Thyroid gland (tissue), 4 donors: ENCODE data around the gene THAP4. TPM values are rescaled to one million over a fixed set of nuclear protein-coding genes. Genes with fewer than 3 reads are reported as not detected.

Experiments used
- DNase-seq, 2 donors: peaks; one replicate each; pipeline ENCODE4 v3.0.0-alpha.2; 2019
- H3K27ac ChIP-seq, 3 donors: fragments of 200-600 bp; sonication (generic); 1 replicate in 2 of 3; 2 replicates in 1 of 3; pipeline ENCODE4 v1.5.1; 2016 to 2019; ENCODE audit warnings: mild to moderate bottlenecking in 1 of 3, moderate library complexity in 1 of 3
- H3K27me3 ChIP-seq: fragments of 200-600 bp; sonication (generic); one replicate; pipeline ENCODE4 v1.5.1; 2019
- H3K36me3 ChIP-seq, 2 donors: fragments of 200-600 bp; sonication (generic); one replicate each; pipeline ENCODE4 v1.5.1; 2016 to 2019
- H3K4me1 ChIP-seq, 2 donors: fragments of 200-600 bp; sonication (generic); one replicate each; pipeline ENCODE4 v1.5.1; 2017 to 2019
- H3K4me3 ChIP-seq, 3 donors: fragments of 200-600 bp; sonication (generic); replicated peaks in 1 of 3; 1 replicate in 2 of 3; 2 replicates in 1 of 3; pipeline ENCODE4 v1.5.1; 2016; ENCODE audit warnings: mild to moderate bottlenecking in 1 of 3
- H3K9me3 ChIP-seq: fragments of 200-600 bp; sonication (generic); one replicate; pipeline ENCODE4 v1.5.1; 2017
- POLR2A ChIP-seq, 2 donors: fragments of 450-650 bp; IDR thresholded peaks; one replicate each; pipeline ENCODE4 v1.6.1; 2017; ENCODE audit warnings: antibody characterized with exemption in 2 of 2, mild to moderate bottlenecking in 2 of 2, moderate library complexity in 1 of 2
- WGBS, 2 donors: methylation state at CpG; one replicate each; pipeline ENCODE4 v1.1.5; 2017; 5-methylcytosine and 5-hydroxymethylcytosine counted together
- intact Hi-C: fragments of 100-400 bp; cut with DNase I; formaldehyde crosslinking; loops from one replicate; pipeline ENCODE4 v1.15.1; 2023
- total RNA-seq, 4 donors: library from RNA; depleted of rRNA; stranded (reverse); fragments of >200 nt; gene quantifications; one replicate each; pipeline ENCODE4 v1.2.3, GENCODE V29; 2016
- TF ChIP-seq, protein P1 (sequence below), 6 experiments: fragments of 200-600 bp in 3 of 6; fragments of 450-650 bp in 3 of 6; sonication (generic) in 3 of 6; IDR thresholded peaks; one replicate each; pipeline ENCODE4 v1.5.1; 2016 to 2019; ENCODE audit warnings: antibody characterized with exemption in 6 of 6, mild to moderate bottlenecking in 2 of 6, inconsistent platforms in 1 of 6, moderate library complexity in 1 of 6

The THAP4 gene
- total RNA-seq, 4 donors from 2014 or later: 42.9 to 53.6 (median 46.2) TPM

DNA sequence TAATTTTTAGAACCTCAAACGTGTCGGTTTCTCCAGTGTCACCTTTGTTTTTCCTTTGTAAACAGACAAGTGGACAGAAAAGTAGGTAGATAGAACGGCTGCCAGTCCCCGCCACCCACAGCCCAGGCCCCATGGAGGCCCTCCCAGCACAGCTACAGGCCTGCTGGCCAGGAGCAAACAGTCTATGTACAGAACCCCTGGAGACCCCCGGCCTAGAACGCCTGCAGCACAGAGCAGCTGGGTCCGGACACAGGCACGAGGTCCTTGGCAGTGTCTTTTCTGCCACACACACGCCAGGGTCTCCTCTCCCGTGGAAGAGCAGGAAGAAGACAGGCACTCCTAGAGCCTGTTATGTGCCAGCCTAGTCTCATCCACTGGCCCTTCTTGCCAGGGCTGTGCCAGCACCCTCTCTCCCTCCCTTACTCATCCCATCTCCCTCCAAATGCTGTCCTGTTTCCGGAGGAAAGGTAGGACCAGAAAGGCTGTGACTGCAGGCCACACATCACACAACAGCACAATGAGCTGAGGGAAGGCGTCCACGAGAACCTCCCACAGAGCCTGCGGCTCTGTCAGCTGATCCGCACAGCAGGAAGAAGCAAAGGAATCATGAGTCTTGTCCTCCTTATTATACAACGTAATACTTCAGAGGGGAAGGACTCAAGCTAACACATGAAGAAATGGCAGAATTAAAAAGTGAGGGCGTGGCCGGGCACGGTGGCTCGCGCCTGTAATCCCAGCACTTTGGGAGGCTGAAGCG, 42.0 kb upstream of the THAP4 start:
- no peaks in the 10 kb centered on the region for H3K9me3 ChIP-seq
- H3K4me1 ChIP-seq: no peaks in the 10 kb centered on the region
- no peak overlapping the region for H3K27ac ChIP-seq
- TF ChIP-seq, protein P1, sequence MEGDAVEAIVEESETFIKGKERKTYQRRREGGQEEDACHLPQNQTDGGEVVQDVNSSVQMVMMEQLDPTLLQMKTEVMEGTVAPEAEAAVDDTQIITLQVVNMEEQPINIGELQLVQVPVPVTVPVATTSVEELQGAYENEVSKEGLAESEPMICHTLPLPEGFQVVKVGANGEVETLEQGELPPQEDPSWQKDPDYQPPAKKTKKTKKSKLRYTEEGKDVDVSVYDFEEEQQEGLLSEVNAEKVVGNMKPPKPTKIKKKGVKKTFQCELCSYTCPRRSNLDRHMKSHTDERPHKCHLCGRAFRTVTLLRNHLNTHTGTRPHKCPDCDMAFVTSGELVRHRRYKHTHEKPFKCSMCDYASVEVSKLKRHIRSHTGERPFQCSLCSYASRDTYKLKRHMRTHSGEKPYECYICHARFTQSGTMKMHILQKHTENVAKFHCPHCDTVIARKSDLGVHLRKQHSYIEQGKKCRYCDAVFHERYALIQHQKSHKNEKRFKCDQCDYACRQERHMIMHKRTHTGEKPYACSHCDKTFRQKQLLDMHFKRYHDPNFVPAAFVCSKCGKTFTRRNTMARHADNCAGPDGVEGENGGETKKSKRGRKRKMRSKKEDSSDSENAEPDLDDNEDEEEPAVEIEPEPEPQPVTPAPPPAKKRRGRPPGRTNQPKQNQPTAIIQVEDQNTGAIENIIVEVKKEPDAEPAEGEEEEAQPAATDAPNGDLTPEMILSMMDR (IDR thresholded peaks at IDR 0.05): no peak
- H3K36me3 ChIP-seq: peaks cover 0 to 11% of the 10 kb centered on the region in 2 donors
- intact Hi-C loops: no loop called here
- DNase-seq: no peak
- no peak overlapping the region for H3K4me3 ChIP-seq
- no peaks in the 10 kb centered on the region for H3K27me3 ChIP-seq
- 94% methylated on average over 22 of the region's 22 CpGs for WGBS, 2 donors

DNA sequence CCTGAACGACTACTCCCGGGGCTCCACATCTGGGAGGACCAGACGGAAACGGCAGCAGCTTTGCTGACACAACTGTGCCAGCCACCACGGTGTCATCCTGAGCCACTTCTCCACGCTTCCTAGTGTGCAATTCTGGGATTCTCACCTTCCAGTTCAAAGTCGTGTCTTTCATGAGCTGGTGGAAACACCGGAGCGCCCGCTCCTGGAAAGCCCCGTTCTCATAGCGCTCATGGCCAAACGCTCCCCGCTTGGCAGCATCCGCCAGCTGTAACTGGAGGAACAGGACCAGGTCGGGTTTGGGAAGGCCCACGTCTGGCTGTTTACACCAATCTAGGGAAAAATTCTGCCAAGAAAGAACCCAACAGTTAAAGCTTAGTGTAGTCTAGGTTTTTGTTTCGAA, 41.3 kb upstream of the THAP4 start:
- Histone ChIP-seq H3K9me3 (no peaks in the 10 kb centered on the region), H3K4me3 (no peak overlapping the region), H3K27ac (no peak overlapping the region), H3K27me3 (no peaks in the 10 kb centered on the region), H3K36me3 (peaks cover 0 to 11% of the 10 kb centered on the region in 2 donors), H3K4me1 (no peaks in the 10 kb centered on the region)
- TF ChIP-seq, protein P1 (IDR thresholded peaks at IDR 0.05): no peak
- no peak for TF ChIP-seq POLR2A (IDR thresholded peaks at IDR 0.05)
- no peak for DNase-seq
- intact Hi-C loops: no loop called here
- WGBS, 2 donors: 93 to 94% methylated on average over 18 of the region's 18 CpGs

DNA sequence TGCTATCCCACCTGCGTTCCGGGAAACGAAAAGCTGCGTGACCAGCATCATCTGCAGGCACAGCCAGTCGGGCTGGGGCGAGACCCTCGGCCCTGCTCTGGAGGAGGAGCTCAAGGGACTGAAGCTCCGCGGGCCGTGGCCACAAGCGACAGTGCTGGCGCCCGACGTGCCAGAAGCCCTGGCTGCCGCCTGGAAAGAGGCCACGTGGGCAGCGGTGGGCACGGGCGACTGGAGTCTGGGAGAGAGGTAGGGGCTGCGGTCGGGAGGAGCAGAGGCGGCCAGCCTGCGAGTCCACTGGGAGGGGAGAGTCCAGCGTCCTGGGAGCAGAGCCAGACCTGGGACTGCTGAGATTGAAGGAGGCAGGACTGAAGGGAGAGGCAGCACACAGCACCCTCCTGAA, 40.4 kb upstream of the THAP4 start:
- WGBS, 2 donors: 94 to 96% methylated on average over 24 of the region's 24 CpGs
- intact Hi-C loops: no loop called here
- H3K27me3 ChIP-seq: no peaks in the 10 kb centered on the region
- no peaks in the 10 kb centered on the region for H3K9me3 ChIP-seq
- no peak for DNase-seq
- no peaks in the 10 kb centered on the region for H3K4me1 ChIP-seq
- no peak for TF ChIP-seq POLR2A (IDR thresholded peaks at IDR 0.05)
- TF ChIP-seq, protein P1 (IDR thresholded peaks at IDR 0.05): no peak
- no peak overlapping the region for H3K4me3 ChIP-seq
- H3K36me3 ChIP-seq: peaks cover 2 to 16% of the 10 kb centered on the region in 2 donors
- no peak overlapping the region for H3K27ac ChIP-seq

DNA sequence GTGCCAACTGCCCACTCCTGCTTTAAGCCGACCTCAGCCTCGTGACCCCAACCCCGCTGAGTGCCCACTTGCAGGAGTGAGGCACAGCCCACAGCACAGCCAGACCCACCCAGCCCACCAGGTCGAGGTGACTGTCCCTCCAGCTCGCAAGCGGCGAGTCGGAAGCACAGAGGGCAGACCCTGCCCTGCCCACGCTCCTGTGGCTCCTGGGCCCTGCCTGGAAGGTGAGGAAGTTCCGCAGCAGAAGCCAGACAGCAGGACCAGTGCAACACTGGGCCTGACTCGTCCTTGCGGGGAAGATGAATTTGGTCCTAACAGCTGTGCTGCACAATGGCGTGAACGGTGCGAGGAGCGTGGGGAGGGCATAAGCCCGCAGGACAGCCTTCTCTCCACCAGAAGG, 39.7 kb upstream of the THAP4 start:
- Histone ChIP-seq H3K36me3 (peaks cover 6 to 23% of the 10 kb centered on the region in 2 donors), H3K4me1 (no peaks in the 10 kb centered on the region), H3K4me3 (no peak overlapping the region), H3K27ac (no peak overlapping the region), H3K9me3 (no peaks in the 10 kb centered on the region), H3K27me3 (no peaks in the 10 kb centered on the region)
- no peak for DNase-seq
- no peak for TF ChIP-seq POLR2A (IDR thresholded peaks at IDR 0.05)
- TF ChIP-seq, protein P1 (IDR thresholded peaks at IDR 0.05): no peak
- intact Hi-C loops: no loop called here
- 95 to 96% methylated on average over 14 to 15 of the region's 17 CpGs for WGBS, 2 donors

DNA sequence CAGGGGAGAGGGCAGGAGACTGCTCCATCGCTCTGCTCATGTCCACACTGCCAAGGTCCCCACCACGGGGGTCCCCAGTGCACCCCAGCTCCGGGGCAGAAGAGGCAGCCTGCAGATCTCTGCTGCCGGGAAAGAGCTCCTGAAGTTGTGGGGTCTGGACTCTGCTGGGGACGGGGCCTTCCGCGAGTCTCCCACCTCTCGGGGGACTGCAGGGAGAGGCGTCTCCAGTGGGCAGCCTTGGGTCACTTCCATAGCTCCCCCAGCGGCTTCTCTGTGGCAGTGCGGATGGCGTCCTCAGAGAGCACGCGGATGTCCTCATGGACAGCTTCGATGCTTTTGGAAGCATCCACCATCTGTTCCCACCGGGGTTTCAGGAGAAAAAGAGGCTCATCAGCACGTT, 38.9 kb upstream of the THAP4 start:
- TF ChIP-seq POLR2A (IDR thresholded peaks at IDR 0.05): no peak
- TF ChIP-seq, protein P1 (IDR thresholded peaks at IDR 0.05): no peak
- Histone ChIP-seq H3K9me3 (no peaks in the 10 kb centered on the region), H3K4me1 (no peaks in the 10 kb centered on the region), H3K4me3 (no peak overlapping the region), H3K36me3 (peaks cover 9 to 31% of the 10 kb centered on the region in 2 donors), H3K27me3 (no peaks in the 10 kb centered on the region), H3K27ac (no peak overlapping the region)
- intact Hi-C loops: no loop called here
- 85 to 86% methylated on average over 4 to 8 of the region's 17 CpGs for WGBS, 2 donors
- no peak for DNase-seq
